ENCODE measurements around the gene CHAD. TPM values are rescaled to one million over a fixed set of nuclear protein-coding genes. Genes with fewer than 3 reads are reported as not detected.

CHAD gene
- total RNA-seq, 1 experiment from 2014 or later = not detected

DNA sequence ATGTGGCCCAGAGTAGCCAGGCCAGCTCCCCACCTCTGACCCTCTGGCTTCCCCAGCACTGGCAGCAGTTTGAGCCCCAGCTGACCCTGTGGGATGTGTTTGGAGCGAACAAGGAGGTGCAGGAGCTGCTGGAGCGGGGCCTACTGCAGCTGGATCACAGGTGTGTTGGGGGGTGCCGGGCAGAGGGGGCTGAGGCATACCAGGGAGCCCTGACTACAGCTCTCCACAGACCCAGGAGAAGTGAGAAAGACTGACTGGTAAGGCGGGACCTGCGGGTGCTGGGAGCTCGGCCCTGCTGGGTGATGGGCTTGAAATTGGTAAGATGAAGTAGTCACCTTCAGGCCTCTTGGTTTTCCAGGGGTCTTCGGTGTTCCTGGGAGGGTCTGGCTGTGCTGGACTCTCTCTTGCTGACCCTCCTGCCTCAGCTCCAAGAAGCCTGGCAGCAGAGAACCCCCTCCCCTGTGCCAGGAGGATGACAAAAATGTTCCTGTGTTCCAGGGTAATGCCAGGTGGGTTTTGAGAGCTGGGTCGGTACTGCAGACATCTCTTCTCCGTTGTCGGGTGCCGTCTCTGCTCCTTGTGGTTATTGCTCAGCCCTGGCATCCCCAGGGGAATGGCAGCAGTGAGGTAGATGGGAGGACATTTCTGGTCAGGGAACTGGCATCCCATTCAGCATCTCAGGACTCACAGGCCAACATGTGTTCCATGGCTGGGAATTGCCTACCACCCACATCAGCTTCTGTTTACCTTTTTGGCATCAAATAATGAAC is 15.9 kb upstream of the CHAD start:
- H3K36me3 Mint-ChIP-seq (ENCODE audit: insufficient read depth, unreplicated experiment) = peaks cover 55% of the 10 kb centered on the region
- intact Hi-C loops (cut with micrococcal nuclease) = loop anchor here (5.0 kb wide), 1 partner anchor 358 kb away; no protein-coding TSS in a partner anchor
- H3K4me3 Mint-ChIP-seq (ENCODE audit: unreplicated experiment) = no peak overlapping the region
- POLR2A ChIA-PET = interaction anchor here (0.5 to 5.7 kb wide), 3 partner anchors 33 to 222 kb away, joined by 3 to 59 read pairs (median 4); no protein-coding TSS in a partner anchor
- no peaks in the 10 kb centered on the region for H3K27me3 Mint-ChIP-seq (ENCODE audit: insufficient read depth, unreplicated experiment)
- H3K9me3 Mint-ChIP-seq (ENCODE audit: unreplicated experiment) = no peaks in the 10 kb centered on the region
- no peak for DNase-seq (ENCODE audit: unreplicated experiment)
- CTCF ChIA-PET = interaction anchor here (0.5 to 8.1 kb wide), 17 partner anchors 14 to 351 kb away, joined by 3 to 80 read pairs (median 4); partner anchors contain the start of genes SPATA20 and WFIKKN2
- no peak for TF ChIP-seq CTCF (IDR thresholded peaks at IDR 0.05; ENCODE audit: unreplicated experiment)
- H3K4me1 Mint-ChIP-seq (ENCODE audit: insufficient read depth, unreplicated experiment) = peaks cover 35% of the 10 kb centered on the region
- no TSS peak for BruUV-seq (replicated peaks)
- no peak overlapping the region for H3K27ac Mint-ChIP-seq (ENCODE audit: low read depth, unreplicated experiment)

GRCh38 chr17:50483266-50483665 is 14.6 kb upstream of the CHAD start:
- ChIA-PET POLR2A (interaction anchor here (1.0 to 5.7 kb wide), 3 partner anchors 18 to 94 kb away, joined by 3 to 59 read pairs (median 3); no protein-coding TSS in a partner anchor), CTCF (interaction anchor here (0.5 to 8.1 kb wide), 22 partner anchors 10 to 520 kb away, joined by 3 to 80 read pairs (median 4); partner anchors contain the start of gene LRRC59)
- Mint-ChIP-seq H3K27ac (ENCODE audit: low read depth, unreplicated experiment) (peak overlapping the region; percentile 79), H3K9me3 (ENCODE audit: unreplicated experiment) (no peaks in the 10 kb centered on the region), H3K4me3 (ENCODE audit: unreplicated experiment) (no peak overlapping the region), H3K36me3 (ENCODE audit: insufficient read depth, unreplicated experiment) (peaks cover 55% of the 10 kb centered on the region), H3K4me1 (ENCODE audit: insufficient read depth, unreplicated experiment) (peaks cover 32% of the 10 kb centered on the region), H3K27me3 (ENCODE audit: insufficient read depth, unreplicated experiment) (no peaks in the 10 kb centered on the region)
- TF ChIP-seq CTCF (IDR thresholded peaks at IDR 0.05; ENCODE audit: unreplicated experiment) = no peak
- intact Hi-C loops (cut with micrococcal nuclease) = loop anchor here (2.0 to 5.0 kb wide), 2 partner anchors 212 to 359 kb away; no protein-coding TSS in a partner anchor
- no peak for DNase-seq (ENCODE audit: unreplicated experiment)
- no TSS peak for BruUV-seq (replicated peaks)

- TF ChIP-seq CTCF (IDR thresholded peaks at IDR 0.05; ENCODE audit: unreplicated experiment) = peak; percentile 91
- no TSS peak for BruUV-seq (replicated peaks)
- H3K27me3 Mint-ChIP-seq (ENCODE audit: insufficient read depth, unreplicated experiment) = no peaks in the 10 kb centered on the region
- CTCF ChIA-PET = interaction anchor here (0.5 to 8.1 kb wide), 24 partner anchors 10 to 521 kb away, joined by 3 to 80 read pairs (median 4); partner anchors contain the start of gene LRRC59
- POLR2A ChIA-PET = interaction anchor here (1.0 to 5.7 kb wide), 2 partner anchors 19 to 59 kb away, joined by 3 to 59 read pairs; no protein-coding TSS in a partner anchor
- DNase-seq (ENCODE audit: unreplicated experiment) = peak; percentile 98
- H3K36me3 Mint-ChIP-seq (ENCODE audit: insufficient read depth, unreplicated experiment) = peaks cover 55% of the 10 kb centered on the region
- H3K4me1 Mint-ChIP-seq (ENCODE audit: insufficient read depth, unreplicated experiment) = peaks cover 29% of the 10 kb centered on the region
- H3K27ac Mint-ChIP-seq (ENCODE audit: low read depth, unreplicated experiment) = peak overlapping the region; percentile 79
- H3K4me3 Mint-ChIP-seq (ENCODE audit: unreplicated experiment) = no peak overlapping the region
- intact Hi-C loops (cut with micrococcal nuclease) = loop anchor here (1.0 to 5.0 kb wide), 5 partner anchors 19 to 360 kb away; partner anchors contain the start of gene SPATA20
- H3K9me3 Mint-ChIP-seq (ENCODE audit: unreplicated experiment) = no peaks in the 10 kb centered on the region
Observed at GRCh38 chr17:50482516-50482915, 13.8 kb upstream of the CHAD start.

GRCh38 chr17:50482110-50482509 is 13.4 kb upstream of the CHAD start:
- peaks cover 25% of the 10 kb centered on the region for H3K4me1 Mint-ChIP-seq (ENCODE audit: insufficient read depth, unreplicated experiment)

More at GRCh38 chr17:50482110-50482509, 13.4 kb upstream of the CHAD start:
- Mint-ChIP-seq H3K4me3 (ENCODE audit: unreplicated experiment) (no peak overlapping the region), H3K27me3 (ENCODE audit: insufficient read depth, unreplicated experiment) (no peaks in the 10 kb centered on the region), H3K9me3 (ENCODE audit: unreplicated experiment) (no peaks in the 10 kb centered on the region), H3K36me3 (ENCODE audit: insufficient read depth, unreplicated experiment) (peaks cover 55% of the 10 kb centered on the region), H3K27ac (ENCODE audit: low read depth, unreplicated experiment) (peak overlapping the region; percentile 79)
- intact Hi-C loops (cut with micrococcal nuclease) = loop anchor here (1.0 to 5.0 kb wide), 5 partner anchors 19 to 360 kb away; partner anchors contain the start of gene SPATA20
- DNase-seq (ENCODE audit: unreplicated experiment) = no peak
- no TSS peak for BruUV-seq (replicated peaks)
- ChIA-PET POLR2A (interaction anchor here (1.0 kb wide), 2 partner anchors 19 to 60 kb away, joined by 3 to 4 read pairs; no protein-coding TSS in a partner anchor), CTCF (interaction anchor here (0.6 to 8.1 kb wide), 18 partner anchors 10 to 360 kb away, joined by 3 to 80 read pairs (median 4); partner anchors contain the start of gene LRRC59)
- no peak for TF ChIP-seq CTCF (IDR thresholded peaks at IDR 0.05; ENCODE audit: unreplicated experiment)

Measured in MCF 10A (cell line).